B cell (primary cell): Measurements from ENCODE around the gene AMBRA1. TPM values are rescaled to one million over a fixed set of nuclear protein-coding genes. Genes with fewer than 3 reads are reported as not detected.

Source experiments
- ATAC-seq: fragments of 200-7000 bp; cut with Tn5 transposase; one replicate; pipeline ENCODE4 v1.10.0; 2021; ENCODE audit warnings: low read depth, mild to moderate bottlenecking, moderate number of reproducible peaks, moderate library complexity
- CTCF ChIA-PET: fragments of 350-600 bp; sonication (Branson Sonifier 250); formaldehyde crosslinking; loops from one replicate; lab custom pipeline; 2021; ENCODE audit warnings: antibody characterized with exemption, inconsistent platforms; lab: Charles Lee
- POLR2A ChIA-PET: fragments of 350-600 bp; sonication (Branson Sonifier 250); formaldehyde crosslinking; loops from one replicate; lab custom pipeline; 2021; ENCODE audit warnings: antibody characterized with exemption; lab: Charles Lee
- DNase-seq: peaks from one replicate; pipeline ENCODE4 v3.0.0; 2013
- H2AFZ ChIP-seq: 2 replicates; pipeline ENCODE4 v1.6.1; 2012; ENCODE audit warnings: mild to moderate bottlenecking, low read depth, low read length; ENCODE audit not compliant: insufficient read depth, poor library complexity, severe bottlenecking
- H3K27ac ChIP-seq, 2 donors: 1 replicate in 1 of 2; 2 replicates in 1 of 2; pipeline ENCODE4 v1.5.1; 2012 to 2013; ENCODE audit warnings: low read length in 2 of 2, mild to moderate bottlenecking in 2 of 2, moderate library complexity in 1 of 2
- H3K27me3 ChIP-seq, 4 experiments: fragments of 200-600 bp in 1 of 4; sonication (generic) in 1 of 4; replicated peaks in 1 of 4; 1 replicate in 2 of 4; 2 replicates in 2 of 4; pipeline versions ENCODE4 v1.6.1 to v1.7.0; 2013 to 2016; ENCODE audit warnings: low read length in 3 of 4, mild to moderate bottlenecking in 2 of 4, mixed read lengths in 1 of 4, moderate library complexity in 1 of 4; ENCODE audit not compliant: insufficient read depth in 4 of 4, control insufficient read depth in 3 of 4; ENCODE audit errors: control extremely low read depth in 1 of 4
- H3K36me3 ChIP-seq, 2 experiments: replicated peaks in 1 of 2; 1 replicate in 1 of 2; 2 replicates in 1 of 2; pipeline versions ENCODE4 v1.6.1 to v1.7.1; 2013; ENCODE audit warnings: low read length in 1 of 2; ENCODE audit not compliant: insufficient read depth in 2 of 2, control insufficient read depth in 1 of 2; ENCODE audit errors: control extremely low read depth in 1 of 2, extremely low read depth in 1 of 2
- H3K4me1 ChIP-seq, 2 donors: fragments of 200-600 bp in 1 of 2; sonication (generic) in 1 of 2; 1 replicate in 1 of 2; 2 replicates in 1 of 2; pipeline versions ENCODE4 v1.5.1 to v1.6.1; 2013 to 2017; ENCODE audit warnings: low read length in 2 of 2; ENCODE audit not compliant: control insufficient read depth in 2 of 2, insufficient read depth in 2 of 2
- H3K4me2 ChIP-seq: replicated peaks from 2 replicates; pipeline ENCODE3; 2012; ENCODE audit warnings: mild to moderate bottlenecking, low read depth, low read length; ENCODE audit not compliant: poor library complexity, severe bottlenecking
- H3K4me3 ChIP-seq, 5 experiments: fragments of 200-600 bp in 1 of 5; sonication (generic) in 1 of 5; 1 replicate in 3 of 5; 2 replicates in 2 of 5; pipeline versions ENCODE4 v1.5.1 to v1.7.0; 2011 to 2016; ENCODE audit warnings: low read length in 4 of 5, mild to moderate bottlenecking in 4 of 5, low read depth in 2 of 5, control low read depth in 1 of 5, moderate library complexity in 1 of 5; ENCODE audit not compliant: insufficient read depth in 1 of 5; ENCODE audit errors: control extremely low read depth in 1 of 5, extremely low read depth in 1 of 5
- H3K79me2 ChIP-seq: fragments of 200-600 bp; sonication (generic); one replicate; pipeline ENCODE4 v1.6.0; 2016; ENCODE audit warnings: low read length; ENCODE audit not compliant: control insufficient read depth, insufficient read depth
- H3K9ac ChIP-seq: fragments of 200-600 bp; sonication (generic); 2 replicates; pipeline ENCODE4 v1.6.1; 2017; ENCODE audit warnings: mild to moderate bottlenecking, low read length, moderate library complexity
- H3K9me3 ChIP-seq, 3 donors: one replicate each; pipeline versions ENCODE4 v1.6.1 to v1.7.1; 2013; ENCODE audit warnings: low read length in 2 of 3; ENCODE audit not compliant: control insufficient read depth in 2 of 3, insufficient read depth in 1 of 3; ENCODE audit errors: control extremely low read depth in 1 of 3
- H4K20me1 ChIP-seq: 2 replicates; pipeline ENCODE4 v1.6.0; 2012; ENCODE audit warnings: mild to moderate bottlenecking, low read length; ENCODE audit not compliant: insufficient read depth, control insufficient read depth, poor library complexity, severe bottlenecking
- H3K27ac Mint-ChIP-seq: one replicate; pipeline ENCODE4 v1.8.0; 2021; ENCODE audit warnings: mixed read lengths
- H3K27me3 Mint-ChIP-seq: one replicate; pipeline ENCODE4 v1.8.0; 2021; ENCODE audit warnings: mixed read lengths
- H3K4me1 Mint-ChIP-seq: one replicate; pipeline ENCODE4 v1.8.0; 2021; ENCODE audit warnings: mixed read lengths
- H3K4me3 Mint-ChIP-seq: one replicate; pipeline ENCODE4 v1.8.0; 2021; ENCODE audit warnings: mixed read lengths
- H3K9me3 Mint-ChIP-seq: one replicate; pipeline ENCODE4 v1.8.0; 2022; ENCODE audit warnings: mixed read lengths; ENCODE audit not compliant: insufficient read depth
- CTCF ChIP-seq: fragments of 200-600 bp; IDR thresholded peaks from one replicate; pipeline ENCODE4 v1.8.0; 2022; ENCODE audit warnings: antibody characterized with exemption, mild to moderate bottlenecking
- EZH2 ChIP-seq: IDR thresholded peaks from 2 replicates; pipeline ENCODE4 v1.6.1; 2012; ENCODE audit warnings: borderline replicate concordance, low read depth, mild to moderate bottlenecking, moderate library complexity, low read length; ENCODE audit not compliant: insufficient read depth, poor library complexity, severe bottlenecking
- WGBS: methylation state at CpG from one replicate; pipeline ENCODE4 v1.1.5; 2013; ENCODE audit warnings: missing lambda C conversion rate; ENCODE audit not compliant: insufficient coverage; 5-methylcytosine and 5-hydroxymethylcytosine counted together
- intact Hi-C: fragments of 100-400 bp; cut with micrococcal nuclease; formaldehyde crosslinking; loops from one replicate; pipeline ENCODE4 v1.10.0; 2022
- polyA plus RNA-seq: library from polyadenylated mRNA; depleted of rRNA; stranded (reverse); fragments of >200 nt; gene quantifications from 2 replicates; pipeline ENCODE4 v1.2.3, GENCODE V29; 2012
- total RNA-seq, 2 donors: library from RNA; stranded (reverse); fragments of 120-200 nt in 1 of 2; gene quantifications; 1 replicate in 1 of 2; 2 replicates in 1 of 2; pipeline versions ENCODE4 v1.2.3 to v1.2.4, GENCODE V29; 2013 to 2022

Gene AMBRA1
- total and polyA plus RNA-seq, 2 donors (not counting 1 experiment from before 2014, with no cell fraction given): 13.8 to 36.1 TPM

- POLR2A ChIA-PET: no interaction called here
- CTCF ChIA-PET: no interaction called here
- H3K27me3 Mint-ChIP-seq: no peaks in the 10 kb centered on the region
- H3K4me3 Mint-ChIP-seq: no peak overlapping the region
- Histone ChIP-seq H2AFZ (no peak overlapping the region), H3K36me3 (peaks cover 0 to 63% of the 10 kb centered on the region in 2 experiments), H3K4me2 (no peak overlapping the region), H3K27me3 (no peaks in the 10 kb centered on the region), H3K9ac (no peak overlapping the region), H3K79me2 (no peaks in the 10 kb centered on the region), H4K20me1 (peaks cover 5% of the 10 kb centered on the region), H3K9me3 (no peaks in the 10 kb centered on the region), H3K4me3 (no peak overlapping the region), H3K27ac (no peak overlapping the region), H3K4me1 (no peaks in the 10 kb centered on the region)
- H3K27ac Mint-ChIP-seq: no peak overlapping the region
- ATAC-seq: no peak
- no peaks in the 10 kb centered on the region for H3K9me3 Mint-ChIP-seq
- H3K4me1 Mint-ChIP-seq: no peaks in the 10 kb centered on the region
- no peak for DNase-seq
- no peak for TF ChIP-seq CTCF
- TF ChIP-seq EZH2: no peak
- intact Hi-C loops: no loop called here
Observed at GRCh38 chr11:46431211-46431610, 162.6 kb downstream of the AMBRA1 start.

DNA sequence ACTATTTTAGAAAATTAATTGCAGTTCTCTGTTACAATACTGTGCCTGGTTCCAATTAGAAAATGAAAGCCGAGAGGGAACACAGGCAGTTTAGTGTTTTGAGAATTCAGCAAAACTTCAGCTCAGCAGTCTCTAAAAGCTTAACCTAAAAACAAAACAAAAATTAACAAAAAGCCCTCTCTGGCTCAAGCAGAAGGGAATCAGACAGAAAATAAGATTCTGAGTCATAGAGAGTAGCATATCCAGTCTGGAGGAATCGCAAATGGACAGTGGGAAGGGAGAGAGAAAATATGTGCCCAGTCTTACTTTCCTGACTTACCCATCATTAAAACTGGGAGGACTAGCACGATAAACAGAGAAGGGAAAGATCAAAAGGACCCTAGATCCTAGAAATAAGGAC lies 164.1 kb downstream of the AMBRA1 start:
- intact Hi-C loops: no loop called here
- no peaks in the 10 kb centered on the region for H3K4me1 ChIP-seq
- H3K79me2 ChIP-seq: no peaks in the 10 kb centered on the region
- H3K27me3 ChIP-seq: no peaks in the 10 kb centered on the region
- no peak overlapping the region for H3K9ac ChIP-seq
- H3K9me3 ChIP-seq: no peaks in the 10 kb centered on the region
- no peaks in the 10 kb centered on the region for H3K27me3 Mint-ChIP-seq
- H3K4me2 ChIP-seq: no peak overlapping the region
- H3K4me3 ChIP-seq: no peak overlapping the region
- H3K4me3 Mint-ChIP-seq: no peak overlapping the region
- no peak overlapping the region for H2AFZ ChIP-seq
- ATAC-seq (no peak), DNase-seq (no peak)
- ChIA-PET CTCF (no interaction called here), POLR2A (no interaction called here)
- peaks cover 0 to 50% of the 10 kb centered on the region in 2 experiments for H3K36me3 ChIP-seq
- no peak overlapping the region for H3K27ac ChIP-seq
- H3K9me3 Mint-ChIP-seq: no peaks in the 10 kb centered on the region
- H3K4me1 Mint-ChIP-seq: no peaks in the 10 kb centered on the region
- no peak overlapping the region for H3K27ac Mint-ChIP-seq
- peaks cover 5% of the 10 kb centered on the region for H4K20me1 ChIP-seq
- no CpG with 5 or more reads among the region's 3 CpGs for WGBS
- TF ChIP-seq CTCF (no peak), EZH2 (no peak)
